Measurements from ENCODE around the gene ADGRV1.
"Not testable (repeated sequence)": the region's sequence is repeated elsewhere in the genome, so short reads cannot be mapped to it uniquely, and the experiment has no call there.

ADGRV1 gene

GRCh38 chr5:90549729-90550275 lies 8.8 kb upstream of the ADGRV1 start:
- DNase-seq (ENCODE audit: low spot score) = no peak

GRCh38 chr5:90550963-90551362 lies 7.6 kb upstream of the ADGRV1 start:
- no peak for DNase-seq (ENCODE audit: low spot score)

- DNase-seq (ENCODE audit: low spot score) = no peak
These were observed 7.2 kb upstream of the ADGRV1 start for GRCh38 chr5:90551376-90551775.

GRCh38 chr5:90553711-90554110 lies 4.9 kb upstream of the ADGRV1 start:
- no peak for DNase-seq (ENCODE audit: low spot score)

GRCh38 chr5:90554358-90555006 lies 4.1 kb upstream of the ADGRV1 start:
- no peak for DNase-seq (ENCODE audit: low spot score)

GRCh38 chr5:90555666-90556065 lies 2.9 kb upstream of the ADGRV1 start:
- no peak for DNase-seq (ENCODE audit: low spot score)

- no peak for DNase-seq (ENCODE audit: low spot score)
These were observed 1.2 kb upstream of the ADGRV1 start for GRCh38 chr5:90557391-90557790.

- no peak for DNase-seq (ENCODE audit: low spot score)
These were observed 726 bp upstream of the ADGRV1 start for GRCh38 chr5:90557871-90558270.

- no peak for DNase-seq (ENCODE audit: low spot score)
These were observed 2.2 kb downstream of the ADGRV1 start for GRCh38 chr5:90560771-90561170.

GRCh38 chr5:90561766-90562165 lies 3.2 kb downstream of the ADGRV1 start:
- DNase-seq (ENCODE audit: low spot score) = no peak

- no peak for DNase-seq (ENCODE audit: low spot score)
These were observed 3.7 kb downstream of the ADGRV1 start for GRCh38 chr5:90562341-90562740.

- DNase-seq (ENCODE audit: low spot score) = no peak
These were observed 4.5 kb downstream of the ADGRV1 start for GRCh38 chr5:90563108-90563507.

- no peak for DNase-seq (ENCODE audit: low spot score)
These were observed 6.9 kb downstream of the ADGRV1 start for GRCh38 chr5:90565491-90565890.

- DNase-seq (ENCODE audit: low spot score) = no peak
These were observed 10.5 kb downstream of the ADGRV1 start for GRCh38 chr5:90569084-90569483.

GRCh38 chr5:90570034-90570433 lies 11.4 kb downstream of the ADGRV1 start:
- no peak for DNase-seq (ENCODE audit: low spot score)

GRCh38 chr5:90571147-90571773 lies 12.7 kb downstream of the ADGRV1 start:
- no peak for DNase-seq (ENCODE audit: low spot score)

GRCh38 chr5:90575712-90576111 lies 17.1 kb downstream of the ADGRV1 start:
- no peak for DNase-seq (ENCODE audit: low spot score)

- DNase-seq (ENCODE audit: low spot score) = not testable (repeated sequence)
These were observed 18.0 kb downstream of the ADGRV1 start for GRCh38 chr5:90576566-90576965.

GRCh38 chr5:90579905-90580304 lies 21.3 kb downstream of the ADGRV1 start:
- DNase-seq (ENCODE audit: low spot score) = not testable (repeated sequence)

- DNase-seq (ENCODE audit: low spot score) = no peak
These were observed 23.4 kb downstream of the ADGRV1 start for GRCh38 chr5:90581956-90582355.

- DNase-seq (ENCODE audit: low spot score) = no peak
These were observed 26.9 kb downstream of the ADGRV1 start for GRCh38 chr5:90585337-90585986.

- DNase-seq (ENCODE audit: low spot score) = no peak
These were observed 27.9 kb downstream of the ADGRV1 start for GRCh38 chr5:90586469-90586868.

- no peak for DNase-seq (ENCODE audit: low spot score)
These were observed 31.6 kb downstream of the ADGRV1 start for GRCh38 chr5:90590170-90590569.
